NCI-H2196 (cell line): ENCODE data around the gene SYNRG.

Experiments used
- DNase-seq: peaks from one replicate; lab custom pipeline; 2025; ENCODE audit not compliant: unreplicated experiment; lab: John Stamatoyannopoulos, UW

Gene SYNRG

GRCh38 chr17:37479025-37479424, 130.2 kb downstream of the SYNRG start:
- DNase-seq = no peak

- DNase-seq = no peak
Measured at GRCh38 chr17:37478187-37478586, 131.0 kb downstream of the SYNRG start.

- DNase-seq = no peak
Measured at GRCh38 chr17:37476431-37477120, 132.6 kb downstream of the SYNRG start.

GRCh38 chr17:37475731-37476420, 133.3 kb downstream of the SYNRG start:
- no peak for DNase-seq

- no peak for DNase-seq
Measured at GRCh38 chr17:37470181-37470580, 139.0 kb downstream of the SYNRG start.

GRCh38 chr17:37466471-37466870, 142.7 kb downstream of the SYNRG start:
- DNase-seq = no peak

GRCh38 chr17:37465069-37465616, 144.1 kb downstream of the SYNRG start:
- no peak for DNase-seq
